Panc1 (cell line): ENCODE results near the gene UNC13B. TPM values are rescaled to one million over a fixed set of nuclear protein-coding genes. Genes with fewer than 3 reads are reported as not detected.
A peak's percentile ranks its signal among the peaks of the same experiment; 100 is the strongest.

Experiments used
- ATAC-seq: fragments of 200-7000 bp; cut with Tn5 transposase; 2 replicates; pipeline ENCODE4 v1.9.1; 2020; ENCODE audit warnings: mild to moderate bottlenecking, moderate library complexity
- BruUV-seq: library from RNA; stranded (reverse); fragments of 400-500 nt; replicated peaks from 2 replicates; lab custom pipeline; 2021; lab: Mats Ljungman, UMichigan
- CTCF ChIA-PET: fragments of 300-600 bp; sonication (Branson Sonifier 250); formaldehyde crosslinking; loops from one replicate; lab custom pipeline; 2022; ENCODE audit warnings: antibody characterized with exemption; lab: Charles Lee
- POLR2A ChIA-PET: fragments of 300-600 bp; sonication (Branson Sonifier 250); formaldehyde crosslinking; loops from one replicate; lab custom pipeline; 2022; ENCODE audit warnings: antibody characterized with exemption; lab: Charles Lee
- DNase-seq: peaks from one replicate; pipeline ENCODE4 v3.0.0-alpha.2; 2010; ENCODE audit warnings: low read depth, low spot score
- H3K27ac ChIP-seq: 2 replicates; pipeline ENCODE4 v1.5.1; 2011; ENCODE audit warnings: mild to moderate bottlenecking, low read length, inconsistent platforms
- H3K27me3 ChIP-seq: fragments of 200-500 bp; sonication (Bioruptor generic); 2 replicates; pipeline ENCODE4 v1.6.0; 2014; ENCODE audit warnings: low read length, inconsistent platforms; ENCODE audit not compliant: control insufficient read depth, insufficient read depth
- H3K36me3 ChIP-seq: fragments of 200-500 bp; sonication (Bioruptor generic); 2 replicates; pipeline ENCODE4 v1.5.1; 2014; ENCODE audit warnings: inconsistent platforms, mild to moderate bottlenecking, low read length, moderate library complexity; ENCODE audit not compliant: control insufficient read depth, insufficient read depth
- H3K4me1 ChIP-seq: 2 replicates; pipeline ENCODE4 v1.5.1; 2011; ENCODE audit warnings: inconsistent platforms, mild to moderate bottlenecking, low read length, moderate library complexity; ENCODE audit not compliant: control insufficient read depth, insufficient read depth
- H3K4me3 ChIP-seq, 2 experiments: 2 replicates each; pipeline ENCODE4 v1.5.1; 2011 to 2012; ENCODE audit warnings: low read depth in 2 of 2, low read length in 2 of 2, mild to moderate bottlenecking in 2 of 2, inconsistent platforms in 1 of 2, moderate library complexity in 1 of 2
- H3K9me3 ChIP-seq: fragments of 200-500 bp; sonication (Bioruptor generic); 2 replicates; pipeline ENCODE4 v1.5.1; 2014; ENCODE audit warnings: low read depth, mild to moderate bottlenecking, inconsistent platforms, low read length, moderate library complexity; ENCODE audit not compliant: control insufficient read depth, insufficient read depth
- CTCF ChIP-seq: fragments of 450-650 bp; IDR thresholded peaks from 2 replicates; pipeline ENCODE4 v1.5.1; 2017; ENCODE audit warnings: mild to moderate bottlenecking
- POLR2AphosphoS5 ChIP-seq: IDR thresholded peaks from 2 replicates; pipeline ENCODE4 v1.6.1; 2012; ENCODE audit warnings: mild to moderate bottlenecking, low read depth, low read length, moderate library complexity
- REST ChIP-seq, 2 experiments: IDR thresholded peaks; 2 replicates each; pipeline ENCODE4 v1.6.1; 2011 to 2012; ENCODE audit warnings: low read depth in 2 of 2, control low read depth in 1 of 2, low read length in 1 of 2, mild to moderate bottlenecking in 1 of 2, moderate library complexity in 1 of 2; ENCODE audit not compliant: insufficient read depth in 1 of 2
- SIN3A ChIP-seq: IDR thresholded peaks from 2 replicates; pipeline ENCODE4 v1.6.1; 2012; ENCODE audit warnings: low read depth, mild to moderate bottlenecking, low read length, moderate library complexity, borderline replicate concordance; ENCODE audit not compliant: insufficient read depth
- TCF7L2 ChIP-seq: IDR thresholded peaks from 2 replicates; pipeline ENCODE4 v1.6.1; 2011; ENCODE audit warnings: mild to moderate bottlenecking, low read depth, low read length, inconsistent platforms
- in situ Hi-C: cut with HindIII; loops from 2 replicates; pipeline ENCODE4 v1.10.0; 2016; ENCODE audit warnings: low sequenced_read_pairs, low pct_unique_long_range_greater_than_20kb
- intact Hi-C: fragments of 100-400 bp; cut with micrococcal nuclease; formaldehyde crosslinking; loops from one replicate; pipeline ENCODE4 v1.10.0; 2022; ENCODE audit not compliant: unreplicated experiment
- total RNA-seq: library from RNA; stranded (reverse); gene quantifications from one replicate; pipeline ENCODE4 v1.2.1, GENCODE V29; 2021; ENCODE audit not compliant: unreplicated experiment

UNC13B gene
- total RNA-seq, 1 experiment from 2014 or later = 35.2 TPM

GRCh38 chr9:35416098-35416427 is 254.3 kb downstream of the UNC13B start:
- CTCF ChIA-PET = no interaction called here
- TF ChIP-seq SIN3A (no peak), TCF7L2 (no peak), CTCF (no peak; the same call in 1 of the 2 replicates), POLR2AphosphoS5 (no peak), REST (IDR thresholded peaks at IDR 0.05; ENCODE audit: insufficient read depth in 1 of 2, low read depth in 2 of 2, low read length in 1 of 2) (no peak)

GRCh38 chr9:35422346-35422745 is 260.5 kb downstream of the UNC13B start:
- no TSS peak for BruUV-seq
- no peak for TF ChIP-seq POLR2AphosphoS5
- no peak for TF ChIP-seq TCF7L2
- no peak for TF ChIP-seq SIN3A
- no peak for TF ChIP-seq CTCF
- no peak for TF ChIP-seq REST (IDR thresholded peaks at IDR 0.05; ENCODE audit: insufficient read depth in 1 of 2, low read depth in 2 of 2, low read length in 1 of 2)
- intact Hi-C loops = no loop called here
- H3K27me3 ChIP-seq = no peaks in the 10 kb centered on the region
- DNase-seq (no peak), ATAC-seq (no peak)
- in situ Hi-C loops = no loop called here
- CTCF ChIA-PET = no interaction called here
- no peak overlapping the region for H3K4me3 ChIP-seq
- POLR2A ChIA-PET = no interaction called here
- H3K27ac ChIP-seq = no peak overlapping the region
- H3K4me1 ChIP-seq = no peaks in the 10 kb centered on the region
- H3K36me3 ChIP-seq = no peaks in the 10 kb centered on the region
- H3K9me3 ChIP-seq = no peaks in the 10 kb centered on the region

More at GRCh38 chr9:35416098-35416427, 254.3 kb downstream of the UNC13B start:
- Histone ChIP-seq H3K27ac (no peak overlapping the region), H3K36me3 (no peaks in the 10 kb centered on the region), H3K4me3 (no peak overlapping the region), H3K27me3 (no peaks in the 10 kb centered on the region), H3K9me3 (no peaks in the 10 kb centered on the region), H3K4me1 (no peaks in the 10 kb centered on the region)
- no peak for DNase-seq
- BruUV-seq = no TSS peak
- in situ Hi-C loops = no loop called here
- intact Hi-C loops = no loop called here
- ATAC-seq = 0 out of 2 replicates have a peak, but pooled peaks have one; percentile 30
- POLR2A ChIA-PET = no interaction called here
